ENCODE results near the gene VAMP1. TPM values are rescaled to one million over a fixed set of nuclear protein-coding genes. Genes with fewer than 3 reads are reported as not detected.
A peak's percentile ranks its signal among the peaks of the same experiment; 100 is the strongest.

Gene VAMP1
- total and polyA plus RNA-seq, 9 of the 15 experiments (the other 6 are each of a cell fraction or from before 2014, with no cell fraction given), result 0.76 to 13.2 (median 4.2) TPM

GRCh38 chr12:6469609-6470374 lies 685 bp downstream of the VAMP1 start:
- CTCF ChIA-PET (ENCODE audit: low intra/inter-chr PET ratio), result no interaction called here
- POLR2A ChIA-PET, result interaction anchor here (0.6 to 2.3 kb wide), 20 partner anchors 8 to 474 kb away, joined by 3 to 12 read pairs (median 5); partner anchors contain the start of genes C12orf57, GAPDH, MRPL51 and RNU7-1
- H3K9me1 ChIP-seq (ENCODE audit: control insufficient read depth, insufficient read depth, low read length), result no peaks in the 10 kb centered on the region
- H3K9ac ChIP-seq (ENCODE audit: insufficient read depth in 1 of 2, low read depth in 2 of 2, low read length in 2 of 2), result peak overlapping the region; percentile 52 to 92; a peak in 3 of 4 replicates
- TSS peak; percentile 53 for BruUV-seq (replicated peaks)
- peaks cover 14 to 19% of the 10 kb centered on the region in 2 experiments; a peak in 4 of 5 replicates for H3K4me1 ChIP-seq (replicated peaks in 1 of 2; ENCODE audit: control insufficient read depth in 2 of 2, insufficient read depth in 2 of 2, low read length in 2 of 2)
- peak; percentile 15 for FAIRE-seq
- H3K27me3 ChIP-seq (ENCODE audit: control insufficient read depth in 2 of 2, insufficient read depth in 2 of 2, low read length in 2 of 2), result no peaks in the 10 kb centered on the region
- WGBS (ENCODE audit: insufficient coverage, low coverage, missing lambda C conversion rate), result 38% methylated on average over 8 of the region's 16 CpGs
- peak; percentile 17; the same call in 2 of the 3 replicates for ATAC-seq
- in situ Hi-C loops (cut with MboI) (loop anchor here (25.0 kb wide), 1 partner anchor 407 kb away; no protein-coding TSS in a partner anchor), intact Hi-C loops (cut with micrococcal nuclease) (loop anchor here (5.0 kb wide), 1 partner anchor 132 kb away; no protein-coding TSS in a partner anchor)
- peak in 1 of 4 experiments; percentile 46 for DNase-seq (ENCODE audit: extremely low read depth in 1 of 4, low spot score in 3 of 4)
- H3K9me3 ChIP-seq (replicated peaks; ENCODE audit: control insufficient read depth, insufficient read depth, low read depth, low read length), result no peaks in the 10 kb centered on the region
- H3K79me2 ChIP-seq (ENCODE audit: control insufficient read depth, insufficient read depth, low read length), result no peaks in the 10 kb centered on the region; the same call in 2 of the 3 replicates
- H3K27ac ChIP-seq (ENCODE audit: extremely low read depth, low read depth, low read length), result peak overlapping the region; percentile 63; the same call in 2 of the 3 replicates
- peak overlapping the region; percentile 84 for H3K4me2 ChIP-seq (ENCODE audit: insufficient read depth, low read length)
- H3K36me3 ChIP-seq (ENCODE audit: control insufficient read depth, insufficient read depth, low read length), result peaks cover 8% of the 10 kb centered on the region; the same call in 2 of the 3 replicates
- peak overlapping the region; percentile 69 for H3K4me3 ChIP-seq
- H2AFZ ChIP-seq (ENCODE audit: low read depth, low read length), result peak overlapping the region; percentile 86
- H4K20me1 ChIP-seq (replicated peaks; ENCODE audit: control insufficient read depth, insufficient read depth, low read length), result no peaks in the 10 kb centered on the region
- TF ChIP-seq ZNF668 (CRISPR knock-in tag; IDR thresholded peaks at IDR 0.05) (no peak), CHD2 (IDR thresholded peaks at IDR 0.05; ENCODE audit: low read depth, low read length) (no peak), TRIM25 (IDR thresholded peaks at IDR 0.05; ENCODE audit: borderline replicate concordance) (no peak), ZZZ3 (IDR thresholded peaks at IDR 0.05) (no peak), KHSRP (IDR thresholded peaks at IDR 0.05) (no peak), SLC30A9 (CRISPR knock-in tag; IDR thresholded peaks at IDR 0.05) (no peak), KAT2B (IDR thresholded peaks at IDR 0.05; ENCODE audit: low read depth, low read length) (no peak), ELF1 (tag; IDR thresholded peaks at IDR 0.05) (no peak), SRSF3 (IDR thresholded peaks at IDR 0.05; ENCODE audit: insufficient read depth, low read length) (no peak), ZNF785 (CRISPR knock-in tag; IDR thresholded peaks at IDR 0.05) (no peak), CC2D1A (IDR thresholded peaks at IDR 0.05) (no peak), ZNF316 (IDR thresholded peaks at IDR 0.05) (no peak), ZNF644 (tag; IDR thresholded peaks at IDR 0.05; ENCODE audit: low read depth) (no peak), NFE2 (IDR thresholded peaks at IDR 0.05; ENCODE audit: low read depth) (no peak)
- TF ChIP-seq, protein P1, sequence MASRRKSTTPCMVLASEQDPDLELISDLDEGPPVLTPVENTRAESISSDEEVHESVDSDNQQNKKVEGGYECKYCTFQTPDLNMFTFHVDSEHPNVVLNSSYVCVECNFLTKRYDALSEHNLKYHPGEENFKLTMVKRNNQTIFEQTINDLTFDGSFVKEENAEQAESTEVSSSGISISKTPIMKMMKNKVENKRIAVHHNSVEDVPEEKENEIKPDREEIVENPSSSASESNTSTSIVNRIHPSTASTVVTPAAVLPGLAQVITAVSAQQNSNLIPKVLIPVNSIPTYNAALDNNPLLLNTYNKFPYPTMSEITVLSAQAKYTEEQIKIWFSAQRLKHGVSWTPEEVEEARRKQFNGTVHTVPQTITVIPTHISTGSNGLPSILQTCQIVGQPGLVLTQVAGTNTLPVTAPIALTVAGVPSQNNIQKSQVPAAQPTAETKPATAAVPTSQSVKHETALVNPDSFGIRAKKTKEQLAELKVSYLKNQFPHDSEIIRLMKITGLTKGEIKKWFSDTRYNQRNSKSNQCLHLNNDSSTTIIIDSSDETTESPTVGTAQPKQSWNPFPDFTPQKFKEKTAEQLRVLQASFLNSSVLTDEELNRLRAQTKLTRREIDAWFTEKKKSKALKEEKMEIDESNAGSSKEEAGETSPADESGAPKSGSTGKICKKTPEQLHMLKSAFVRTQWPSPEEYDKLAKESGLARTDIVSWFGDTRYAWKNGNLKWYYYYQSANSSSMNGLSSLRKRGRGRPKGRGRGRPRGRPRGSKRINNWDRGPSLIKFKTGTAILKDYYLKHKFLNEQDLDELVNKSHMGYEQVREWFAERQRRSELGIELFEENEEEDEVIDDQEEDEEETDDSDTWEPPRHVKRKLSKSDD (conservative IDR thresholded peaks at IDR 0.05; ENCODE audit: low read length), result no peak
- TF ChIP-seq, protein P2, sequence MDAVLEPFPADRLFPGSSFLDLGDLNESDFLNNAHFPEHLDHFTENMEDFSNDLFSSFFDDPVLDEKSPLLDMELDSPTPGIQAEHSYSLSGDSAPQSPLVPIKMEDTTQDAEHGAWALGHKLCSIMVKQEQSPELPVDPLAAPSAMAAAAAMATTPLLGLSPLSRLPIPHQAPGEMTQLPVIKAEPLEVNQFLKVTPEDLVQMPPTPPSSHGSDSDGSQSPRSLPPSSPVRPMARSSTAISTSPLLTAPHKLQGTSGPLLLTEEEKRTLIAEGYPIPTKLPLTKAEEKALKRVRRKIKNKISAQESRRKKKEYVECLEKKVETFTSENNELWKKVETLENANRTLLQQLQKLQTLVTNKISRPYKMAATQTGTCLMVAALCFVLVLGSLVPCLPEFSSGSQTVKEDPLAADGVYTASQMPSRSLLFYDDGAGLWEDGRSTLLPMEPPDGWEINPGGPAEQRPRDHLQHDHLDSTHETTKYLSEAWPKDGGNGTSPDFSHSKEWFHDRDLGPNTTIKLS (IDR thresholded peaks at IDR 0.05; ENCODE audit: borderline replicate concordance, low read depth), result no peak
